H1 (cell line): Measurements from ENCODE around the gene PI4KB. TPM values are rescaled to one million over a fixed set of nuclear protein-coding genes. Genes with fewer than 3 reads are reported as not detected.
A peak's percentile ranks its signal among the peaks of the same experiment; 100 is the strongest.

Source experiments
- CTCF ChIA-PET: fragments of 300-600 bp; sonication (Branson Sonifier 250); formaldehyde crosslinking; loops from one replicate; lab custom pipeline; 2021; ENCODE audit not compliant: partially characterized antibody; lab: Charles Lee
- POLR2A ChIA-PET: fragments of 300-600 bp; sonication (Branson Sonifier 250); formaldehyde crosslinking; loops from one replicate; lab custom pipeline; 2021; ENCODE audit warnings: inconsistent platforms; ENCODE audit not compliant: partially characterized antibody; lab: Charles Lee
- DNase-seq, 2 experiments: peaks; one replicate each; pipeline versions ENCODE4 v3.0.0 to v3.0.0-alpha.2; 2010 to 2022; ENCODE audit warnings: low spot score in 2 of 2, low read depth in 1 of 2, mixed read lengths in 1 of 2
- FAIRE-seq: peaks from 2 replicates; lab custom pipeline; 2011; peaks lifted over from hg19 to GRCh38; lab: Jason Lieb, UNC
- H2AFZ ChIP-seq: 2 replicates; pipeline ENCODE4 v1.8.1; 2012; ENCODE audit warnings: low read length, inconsistent platforms
- H2AK5ac ChIP-seq: 2 replicates; pipeline ENCODE4 v1.6.1; 2013; ENCODE audit warnings: low read depth, low read length
- H2BK120ac ChIP-seq: replicated peaks from 2 replicates; pipeline ENCODE3; 2013; ENCODE audit warnings: low read depth, low read length, inconsistent platforms
- H2BK12ac ChIP-seq: 2 replicates; pipeline ENCODE4 v1.6.1; 2013; ENCODE audit warnings: low read depth, low read length
- H2BK15ac ChIP-seq: 2 replicates; pipeline ENCODE4 v1.6.1; 2013; ENCODE audit warnings: low read length
- H2BK20ac ChIP-seq: 2 replicates; pipeline ENCODE4 v1.6.1; 2013; ENCODE audit warnings: low read length
- H2BK5ac ChIP-seq: 2 replicates; pipeline ENCODE4 v1.6.1; 2013; ENCODE audit warnings: low read depth, low read length
- H3K14ac ChIP-seq: 2 replicates; pipeline ENCODE4 v1.6.1; 2013; ENCODE audit warnings: inconsistent platforms; ENCODE audit not compliant: insufficient read length
- H3K18ac ChIP-seq: 2 replicates; pipeline ENCODE4 v1.6.1; 2013; ENCODE audit warnings: low read length; ENCODE audit errors: extremely low read depth
- H3K23ac ChIP-seq: 2 replicates; pipeline ENCODE4 v1.6.1; 2013; ENCODE audit warnings: inconsistent platforms; ENCODE audit not compliant: insufficient read length
- H3K23me2 ChIP-seq: 2 replicates; pipeline ENCODE4 v1.6.1; 2013; ENCODE audit warnings: low read depth, low read length
- H3K27ac ChIP-seq: 2 replicates; pipeline ENCODE4 v1.6.1; 2011; ENCODE audit warnings: low read depth, low read length, inconsistent platforms
- H3K27me3 ChIP-seq, 4 experiments: replicated peaks in 1 of 4; 1 replicate in 1 of 4; 2 replicates in 3 of 4; pipeline versions ENCODE4 v1.6.1 to v1.8.1; 2011 to 2013; ENCODE audit warnings: low read length in 3 of 4, mild to moderate bottlenecking in 3 of 4, inconsistent platforms in 2 of 4, mixed read lengths in 2 of 4, moderate library complexity in 1 of 4; ENCODE audit not compliant: control insufficient read depth in 3 of 4, insufficient read depth in 3 of 4; ENCODE audit errors: extremely low read depth in 1 of 4
- H3K36me3 ChIP-seq, 4 experiments: 2 replicates each; pipeline versions ENCODE4 v1.6.1 to v1.8.1; 2011 to 2013; ENCODE audit warnings: mild to moderate bottlenecking in 4 of 4, low read length in 3 of 4, moderate library complexity in 2 of 4, control low read depth in 1 of 4, inconsistent platforms in 1 of 4; ENCODE audit not compliant: insufficient read depth in 4 of 4, control insufficient read depth in 2 of 4
- H3K4ac ChIP-seq: replicated peaks from 2 replicates; pipeline ENCODE3; 2013; ENCODE audit warnings: low read length, low read depth, mixed read lengths, inconsistent platforms; ENCODE audit not compliant: insufficient read length
- H3K4me1 ChIP-seq, 4 experiments: replicated peaks in 1 of 4; 1 replicate in 1 of 4; 2 replicates in 3 of 4; pipeline versions ENCODE4 v1.6.1 to v1.8.1; 2011 to 2013; ENCODE audit warnings: low read length in 3 of 4, inconsistent platforms in 2 of 4, mixed read lengths in 1 of 4; ENCODE audit not compliant: insufficient read depth in 4 of 4, control insufficient read depth in 3 of 4
- H3K4me2 ChIP-seq, 2 experiments: 2 replicates each; pipeline versions ENCODE4 v1.6.1 to v1.8.1; 2011 to 2013; ENCODE audit warnings: low read depth in 2 of 2, low read length in 2 of 2, control low read depth in 1 of 2, inconsistent platforms in 1 of 2, mild to moderate bottlenecking in 1 of 2; ENCODE audit not compliant: insufficient read depth in 1 of 2
- H3K4me3 ChIP-seq, 4 experiments: fragments of 200-600, 300-600 bp in 1 of 4; sonication (generic), shearing (Covaris generic), sonication (Bioruptor Twin) in 1 of 4; 2 replicates each; pipeline versions ENCODE4 v1.5.1 to v1.8.1; 2011 to 2016; ENCODE audit warnings: low read length in 4 of 4, low read depth in 3 of 4, control low read depth in 2 of 4, inconsistent platforms in 2 of 4, mild to moderate bottlenecking in 2 of 4, mixed read lengths in 1 of 4, moderate library complexity in 1 of 4; ENCODE audit not compliant: insufficient read depth in 2 of 4; ENCODE audit errors: extremely low read depth in 1 of 4
- H3K56ac ChIP-seq: replicated peaks from 2 replicates; pipeline ENCODE3; 2013; ENCODE audit warnings: low read depth, mild to moderate bottlenecking, mixed read lengths, low read length, inconsistent platforms; ENCODE audit not compliant: insufficient read length
- H3K79me1 ChIP-seq: 2 replicates; pipeline ENCODE4 v1.6.1; 2013; ENCODE audit warnings: low read depth, low read length, control low read depth
- H3K79me2 ChIP-seq, 2 experiments: 2 replicates each; pipeline versions ENCODE4 v1.6.1 to v1.8.1; 2012 to 2013; ENCODE audit warnings: low read length in 2 of 2, mild to moderate bottlenecking in 2 of 2, inconsistent platforms in 1 of 2; ENCODE audit not compliant: insufficient read depth in 2 of 2, control insufficient read depth in 1 of 2
- H3K9ac ChIP-seq, 4 experiments: replicated peaks in 1 of 4; 1 replicate in 1 of 4; 2 replicates in 3 of 4; pipeline versions ENCODE4 v1.6.1 to v1.8.1; 2011 to 2013; ENCODE audit warnings: low read depth in 3 of 4, low read length in 3 of 4, control low read depth in 2 of 4, mild to moderate bottlenecking in 2 of 4, moderate library complexity in 2 of 4, inconsistent platforms in 1 of 4; ENCODE audit errors: extremely low read depth in 1 of 4
- H3K9me3 ChIP-seq, 2 experiments: 2 replicates each; pipeline versions ENCODE4 v1.6.1 to v1.8.1; 2012 to 2013; ENCODE audit warnings: mild to moderate bottlenecking in 2 of 2, moderate library complexity in 2 of 2, control low read depth in 1 of 2, inconsistent platforms in 1 of 2, low read depth in 1 of 2, low read length in 1 of 2, mixed read lengths in 1 of 2; ENCODE audit not compliant: insufficient read depth in 2 of 2
- H4K20me1 ChIP-seq, 2 experiments: replicated peaks in 1 of 2; 2 replicates each; pipeline versions ENCODE3 to v1.8.1; 2011 to 2013; ENCODE audit warnings: inconsistent platforms in 2 of 2, low read length in 2 of 2, mild to moderate bottlenecking in 1 of 2; ENCODE audit not compliant: insufficient read depth in 2 of 2, control insufficient read depth in 1 of 2
- H4K5ac ChIP-seq: 2 replicates; pipeline ENCODE4 v1.6.1; 2013; ENCODE audit warnings: low read length, low read depth, mixed read lengths, inconsistent platforms; ENCODE audit not compliant: insufficient read length
- H4K8ac ChIP-seq: 2 replicates; pipeline ENCODE4 v1.8.0; 2013; ENCODE audit warnings: mild to moderate bottlenecking, moderate library complexity, low read length, inconsistent platforms; ENCODE audit not compliant: insufficient read depth; ENCODE audit errors: extremely low read depth
- H4K91ac ChIP-seq: replicated peaks from 2 replicates; pipeline ENCODE3; 2013; ENCODE audit warnings: low read length, mixed read lengths, inconsistent platforms; ENCODE audit not compliant: insufficient read length
- ASH2L ChIP-seq: fragments of 200-600, 300-600 bp; sonication (generic); IDR thresholded peaks from one replicate; pipeline ENCODE4 v1.7.1; 2017; ENCODE audit warnings: low read length
- CBX8 ChIP-seq: fragments of 300-800, 300-1000 bp; sonication (generic); IDR thresholded peaks from 2 replicates; pipeline ENCODE4 v1.7.1; 2016; ENCODE audit warnings: low read depth, low read length, borderline replicate concordance
- CREB1 ChIP-seq: IDR thresholded peaks from 2 replicates; pipeline ENCODE4 v1.6.1; 2012; ENCODE audit warnings: inconsistent platforms
- EGR1 ChIP-seq: IDR thresholded peaks from 2 replicates; pipeline ENCODE4 v1.6.1; 2011; ENCODE audit warnings: low read depth, low read length, borderline replicate concordance
- PHF8 ChIP-seq: fragments of 200-600 bp; sonication (generic); conservative IDR thresholded peaks from 2 replicates; pipeline ENCODE4 v1.7.1; 2012; ENCODE audit warnings: low read depth, mild to moderate bottlenecking, inconsistent platforms, low read length, moderate library complexity
- RAD21 ChIP-seq, 2 experiments: IDR thresholded peaks in 1 of 2; conservative IDR thresholded peaks in 1 of 2; 2 replicates each; pipeline ENCODE4 v1.6.1; 2011; ENCODE audit warnings: low read depth in 2 of 2, low read length in 2 of 2, improper control_type of control experiment in 1 of 2, inconsistent platforms in 1 of 2, mild to moderate bottlenecking in 1 of 2, moderate library complexity in 1 of 2
- RXRA ChIP-seq: IDR thresholded peaks from 2 replicates; pipeline ENCODE4 v1.6.1; 2011; ENCODE audit warnings: low read depth, mild to moderate bottlenecking, low read length, moderate library complexity; ENCODE audit not compliant: insufficient read depth
- SIN3A ChIP-seq, 2 experiments: IDR thresholded peaks in 1 of 2; conservative IDR thresholded peaks in 1 of 2; 2 replicates each; pipeline ENCODE4 v1.6.1; 2011 to 2012; ENCODE audit warnings: low read length in 2 of 2, improper control_type of control experiment in 1 of 2, low read depth in 1 of 2, mild to moderate bottlenecking in 1 of 2
- WGBS, 2 experiments: shearing (Covaris generic) in 1 of 2; methylation state at CpG; one replicate each; pipeline versions ENCODE4 v1.1.6 to v1.1.7; 2013 to 2015; ENCODE audit warnings: low lambda C conversion rate in 2 of 2, mixed read lengths in 2 of 2, inconsistent platforms in 1 of 2, low coverage in 1 of 2, missing lambda C conversion rate in 1 of 2; ENCODE audit not compliant: insufficient replicate concordance in 2 of 2, insufficient coverage in 1 of 2, insufficient read length in 1 of 2; ENCODE audit errors: extremely low coverage in 1 of 2, missing lambda C conversion rate in 1 of 2; 5-methylcytosine and 5-hydroxymethylcytosine counted together
- polyA plus RNA-seq, 7 experiments: library from polyadenylated mRNA; depleted of rRNA in 3 of 7; stranded (reverse) in 5 of 7; unstranded in 2 of 7; fragments of >200 nt in 5 of 7; fragments of 200-250 nt in 2 of 7; gene quantifications; 1 replicate in 5 of 7; 2 replicates in 1 of 7; 4 replicates in 1 of 7; pipeline versions ENCODE4 v1.2.1 to v1.2.3, GENCODE V29; 2011 to 2013; ENCODE audit warnings: missing spikeins in 2 of 7, mixed read lengths in 2 of 7
- total RNA-seq: library from RNA; stranded (reverse); fragmentation: NEBNext Ultra II Directional; extraction: Animal tissue kit (Norgen Biotek cat#: 25700); gene quantifications from 2 replicates; pipeline ENCODE4 v1.2.1, GENCODE V29; 2021
- TF ChIP-seq, protein P1 (sequence below): IDR thresholded peaks from 2 replicates; pipeline ENCODE4 v1.6.1; 2011; ENCODE audit warnings: low read length, improper control_type of control experiment

Gene PI4KB
- total and polyA plus RNA-seq, 2 of the 8 experiments (the other 6 are each of a cell fraction or from before 2014, with no cell fraction given), result 30.1 to 37.1 TPM

- Histone ChIP-seq H2AK5ac (no peak overlapping the region), H3K18ac (no peak overlapping the region), H3K36me3 (peaks cover 12 to 64% (median 30%) of the 10 kb centered on the region in 4 experiments; a peak in 7 of 8 replicates), H4K20me1 (peaks cover 7 to 22% of the 10 kb centered on the region in 2 experiments), H3K27ac (no peak overlapping the region), H2BK15ac (no peak overlapping the region), H2BK20ac (no peak overlapping the region), H2BK120ac (no peak overlapping the region), H3K79me1 (0 out of 2 replicates have a peak, but pooled peaks cover 9% of the 10 kb centered on the region), H4K5ac (no peak overlapping the region), H4K91ac (no peak overlapping the region), H3K27me3 (no peaks in the 10 kb centered on the region), H4K8ac (no peak overlapping the region), H3K9me3 (no peaks in the 10 kb centered on the region), H3K56ac (no peak overlapping the region), H2BK12ac (no peak overlapping the region), H3K14ac (no peak overlapping the region), H3K4me3 (no peak overlapping the region), H3K4ac (no peak overlapping the region), H2BK5ac (0 out of 2 replicates have a peak overlapping the region, but pooled peaks have one; percentile 1), H3K23ac (no peak overlapping the region), H3K79me2 (peaks cover 0 to 1% of the 10 kb centered on the region in 2 experiments; a peak in 1 of 4 replicates), H2AFZ (no peak overlapping the region), H3K9ac (no peak overlapping the region), H3K4me1 (peaks cover 6 to 21% (median 15%) of the 10 kb centered on the region in 4 experiments), H3K23me2 (no peaks in the 10 kb centered on the region), H3K4me2 (no peak overlapping the region)
- FAIRE-seq (no peak), DNase-seq (no peak)
- WGBS, 2 experiments, result 92% methylated on average over 12 of the region's 13 CpGs; no CpG with 5 or more reads in 1 of the 2 experiments
- ChIA-PET CTCF (interaction anchor here (0.7 to 6.5 kb wide), 15 partner anchors 9 to 126 kb away, joined by 3 to 62 read pairs (median 4); no protein-coding TSS in a partner anchor), POLR2A (interaction anchor here (0.6 to 9.9 kb wide), 15 partner anchors 9 to 328 kb away, joined by 3 to 213 read pairs (median 4); partner anchors contain the start of genes PI4KB, PSMB4, PSMD4 and VPS72)
- no peak for TF ChIP-seq RXRA
- TF ChIP-seq ASH2L, result no peak
- no peak for TF ChIP-seq EGR1
- TF ChIP-seq RAD21 (IDR thresholded peaks at IDR 0.05 in 1 of 2, conservative IDR thresholded peaks at IDR 0.05 in 1 of 2; ENCODE audit: low read depth in 2 of 2, low read length in 2 of 2), result peak; percentile 6 to 27; a peak in 2 of 4 replicates
- no peak for TF ChIP-seq PHF8
- TF ChIP-seq SIN3A (conservative IDR thresholded peaks at IDR 0.05 in 1 of 2, IDR thresholded peaks at IDR 0.05 in 1 of 2; ENCODE audit: low read depth in 1 of 2, low read length in 2 of 2), result no peak
- no peak for TF ChIP-seq CREB1
- TF ChIP-seq, protein P1, sequence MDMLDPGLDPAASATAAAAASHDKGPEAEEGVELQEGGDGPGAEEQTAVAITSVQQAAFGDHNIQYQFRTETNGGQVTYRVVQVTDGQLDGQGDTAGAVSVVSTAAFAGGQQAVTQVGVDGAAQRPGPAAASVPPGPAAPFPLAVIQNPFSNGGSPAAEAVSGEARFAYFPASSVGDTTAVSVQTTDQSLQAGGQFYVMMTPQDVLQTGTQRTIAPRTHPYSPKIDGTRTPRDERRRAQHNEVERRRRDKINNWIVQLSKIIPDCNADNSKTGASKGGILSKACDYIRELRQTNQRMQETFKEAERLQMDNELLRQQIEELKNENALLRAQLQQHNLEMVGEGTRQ, result no peak
- TF ChIP-seq CBX8, result no peak
Measured at GRCh38 chr1:151292207-151293030, 34.8 kb downstream of the PI4KB start.
